Neural progenitor cell (in vitro differentiated cells): ENCODE data around the gene CCDC122. TPM values are rescaled to one million over a fixed set of nuclear protein-coding genes. Genes with fewer than 3 reads are reported as not detected.

Experiments used
- DNase-seq: peaks from one replicate; pipeline ENCODE4 v3.0.0-alpha.2; 2016; ENCODE audit warnings: low spot score
- H2AFZ ChIP-seq: fragments of 200-600 bp; sonication (generic); replicated peaks from 2 replicates; pipeline ENCODE4 v1.6.1; 2016; ENCODE audit warnings: antibody characterized with exemption
- H3F3A ChIP-seq: fragments of 200-600 bp; sonication (generic); 2 replicates; pipeline ENCODE4 v1.6.1; 2016; ENCODE audit warnings: antibody characterized with exemption, low read depth
- H3K27ac ChIP-seq: fragments of 200-600 bp; sonication (generic); 2 replicates; pipeline ENCODE4 v1.5.1; 2016; ENCODE audit warnings: mild to moderate bottlenecking
- H3K27me3 ChIP-seq: fragments of 200-600 bp; sonication (generic); 2 replicates; pipeline ENCODE4 v1.6.1; 2016; ENCODE audit warnings: mild to moderate bottlenecking, moderate library complexity
- H3K36me3 ChIP-seq: fragments of 200-600 bp; sonication (generic); 2 replicates; pipeline ENCODE4 v1.5.1; 2016
- H3K4me1 ChIP-seq: fragments of 200-600 bp; sonication (generic); 2 replicates; pipeline ENCODE4 v1.6.1; 2016; ENCODE audit warnings: mixed run types
- H3K4me2 ChIP-seq: fragments of 200-600 bp; sonication (generic); 2 replicates; pipeline ENCODE4 v1.6.1; 2016
- H3K4me3 ChIP-seq: fragments of 200-600 bp; sonication (generic); 2 replicates; pipeline ENCODE4 v1.5.1; 2016
- H3K79me2 ChIP-seq: fragments of 200-600 bp; sonication (generic); 2 replicates; pipeline ENCODE4 v1.6.1; 2016; ENCODE audit warnings: low read depth
- H3K9ac ChIP-seq: fragments of 200-600 bp; sonication (generic); 2 replicates; pipeline ENCODE4 v1.6.1; 2016
- H3K9me3 ChIP-seq: fragments of 200-600 bp; sonication (generic); 2 replicates; pipeline ENCODE4 v1.5.1; 2016; ENCODE audit warnings: low read depth
- H4K20me1 ChIP-seq: fragments of 200-600 bp; sonication (generic); 2 replicates; pipeline ENCODE4 v1.6.1; 2016; ENCODE audit warnings: low read depth
- H3K27ac Mint-ChIP-seq: 3 replicates; pipeline ENCODE4 v1.8.0; 2021; ENCODE audit warnings: mixed read lengths
- H3K27me3 Mint-ChIP-seq: 2 replicates; pipeline ENCODE4 v1.8.0; 2022; ENCODE audit warnings: low read depth, mild to moderate bottlenecking, inconsistent platforms, moderate library complexity, mixed read lengths; ENCODE audit not compliant: insufficient read depth
- H3K36me3 Mint-ChIP-seq: 3 replicates; pipeline ENCODE4 v1.8.0; 2021; ENCODE audit warnings: mixed read lengths
- H3K4me1 Mint-ChIP-seq: 3 replicates; pipeline ENCODE4 v1.8.0; 2021; ENCODE audit warnings: mixed read lengths
- H3K4me3 Mint-ChIP-seq: 3 replicates; pipeline ENCODE4 v1.8.0; 2021; ENCODE audit warnings: mild to moderate bottlenecking, moderate library complexity, mixed read lengths
- H3K9me3 Mint-ChIP-seq: 3 replicates; pipeline ENCODE4 v1.8.0; 2020; ENCODE audit warnings: mixed read lengths
- EZH2 ChIP-seq: fragments of 200-600 bp; sonication (generic); IDR thresholded peaks from 2 replicates; pipeline ENCODE4 v1.6.1; 2017; ENCODE audit warnings: antibody characterized with exemption, mild to moderate bottlenecking, moderate library complexity
- EZH2phosphoT487 ChIP-seq: fragments of 200-600 bp; sonication (generic); IDR thresholded peaks from 2 replicates; pipeline ENCODE4 v1.6.1; 2017; ENCODE audit warnings: antibody characterized with exemption
- total RNA-seq: library from RNA; depleted of rRNA; stranded (reverse); fragments of >200 nt; gene quantifications from 2 replicates; pipeline ENCODE4 v1.2.3, GENCODE V29; 2015; ENCODE audit warnings: low replicate concordance
- TF ChIP-seq, protein P1 (sequence below): fragments of 200-600 bp; sonication (generic); IDR thresholded peaks from 2 replicates; pipeline ENCODE4 v1.5.1; 2017; ENCODE audit warnings: antibody characterized with exemption, mild to moderate bottlenecking

CCDC122 gene
- total RNA-seq, 1 donor from 2014 or later: 24.4 TPM

DNA sequence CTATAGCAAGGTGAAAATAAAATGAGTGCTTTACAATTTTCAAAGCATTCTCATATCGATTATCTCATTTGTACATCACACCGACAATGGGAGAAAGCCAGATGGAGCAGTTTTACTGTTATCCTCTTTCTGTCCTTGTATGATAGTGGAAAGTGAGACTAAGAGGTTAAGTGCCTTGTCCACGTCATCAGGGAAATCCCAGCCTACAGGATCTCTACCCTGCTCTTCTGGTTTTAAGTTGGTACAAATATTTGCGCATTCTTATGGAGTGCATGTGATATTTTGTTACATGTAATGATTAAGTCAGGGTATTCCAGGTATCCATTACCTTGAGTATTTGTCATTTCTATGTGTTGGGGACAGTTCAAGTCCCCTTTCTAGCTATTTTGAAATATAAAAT is 80.3 kb downstream of the CCDC122 start:
- no peaks in the 10 kb centered on the region for H3K27me3 Mint-ChIP-seq

DNA sequence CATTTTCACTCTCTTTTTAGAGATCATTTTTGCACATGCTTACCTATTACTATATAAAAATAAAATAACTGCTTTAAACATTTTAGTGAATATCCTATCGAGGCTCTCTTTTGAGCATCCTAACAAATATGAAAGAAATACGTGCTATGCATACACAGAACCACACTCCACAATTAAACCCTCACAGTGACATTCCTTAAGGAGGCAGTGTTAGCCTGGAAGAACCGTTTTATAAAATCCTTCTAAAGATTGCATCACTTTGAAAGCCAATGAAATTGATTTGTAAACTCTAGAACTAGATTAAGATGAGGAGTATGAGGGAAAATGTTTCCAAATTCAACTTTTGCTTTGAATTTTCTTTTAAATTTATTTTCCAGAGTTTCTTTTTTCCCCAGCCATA is 81.7 kb downstream of the CCDC122 start:
- no peak overlapping the region for H3K9ac ChIP-seq
- no peaks in the 10 kb centered on the region for H4K20me1 ChIP-seq
- Mint-ChIP-seq H3K9me3 (no peaks in the 10 kb centered on the region), H3K4me3 (no peak overlapping the region), H3K27me3 (no peaks in the 10 kb centered on the region), H3K36me3 (no peaks in the 10 kb centered on the region), H3K4me1 (no peaks in the 10 kb centered on the region), H3K27ac (no peak overlapping the region)
- H3F3A ChIP-seq: no peaks in the 10 kb centered on the region
- H2AFZ ChIP-seq: no peak overlapping the region
- H3K4me2 ChIP-seq: no peak overlapping the region
- no peak for TF ChIP-seq EZH2
- TF ChIP-seq EZH2phosphoT487: no peak
- TF ChIP-seq, protein P1, sequence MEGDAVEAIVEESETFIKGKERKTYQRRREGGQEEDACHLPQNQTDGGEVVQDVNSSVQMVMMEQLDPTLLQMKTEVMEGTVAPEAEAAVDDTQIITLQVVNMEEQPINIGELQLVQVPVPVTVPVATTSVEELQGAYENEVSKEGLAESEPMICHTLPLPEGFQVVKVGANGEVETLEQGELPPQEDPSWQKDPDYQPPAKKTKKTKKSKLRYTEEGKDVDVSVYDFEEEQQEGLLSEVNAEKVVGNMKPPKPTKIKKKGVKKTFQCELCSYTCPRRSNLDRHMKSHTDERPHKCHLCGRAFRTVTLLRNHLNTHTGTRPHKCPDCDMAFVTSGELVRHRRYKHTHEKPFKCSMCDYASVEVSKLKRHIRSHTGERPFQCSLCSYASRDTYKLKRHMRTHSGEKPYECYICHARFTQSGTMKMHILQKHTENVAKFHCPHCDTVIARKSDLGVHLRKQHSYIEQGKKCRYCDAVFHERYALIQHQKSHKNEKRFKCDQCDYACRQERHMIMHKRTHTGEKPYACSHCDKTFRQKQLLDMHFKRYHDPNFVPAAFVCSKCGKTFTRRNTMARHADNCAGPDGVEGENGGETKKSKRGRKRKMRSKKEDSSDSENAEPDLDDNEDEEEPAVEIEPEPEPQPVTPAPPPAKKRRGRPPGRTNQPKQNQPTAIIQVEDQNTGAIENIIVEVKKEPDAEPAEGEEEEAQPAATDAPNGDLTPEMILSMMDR: no peak
- H3K27me3 ChIP-seq: no peaks in the 10 kb centered on the region
- DNase-seq: no peak
- no peaks in the 10 kb centered on the region for H3K4me1 ChIP-seq
- H3K36me3 ChIP-seq: no peaks in the 10 kb centered on the region
- H3K27ac ChIP-seq: no peak overlapping the region
- no peaks in the 10 kb centered on the region for H3K79me2 ChIP-seq
- H3K9me3 ChIP-seq: no peaks in the 10 kb centered on the region
- H3K4me3 ChIP-seq: no peak overlapping the region

More for the DNA sequence above, 80.3 kb downstream of the CCDC122 start:
- Histone ChIP-seq H3K4me3 (no peak overlapping the region), H3K9ac (no peak overlapping the region), H3K4me1 (no peaks in the 10 kb centered on the region), H3K4me2 (no peak overlapping the region), H3K79me2 (no peaks in the 10 kb centered on the region), H3K27me3 (no peaks in the 10 kb centered on the region), H4K20me1 (no peaks in the 10 kb centered on the region), H3K27ac (no peak overlapping the region), H3K36me3 (no peaks in the 10 kb centered on the region), H2AFZ (no peak overlapping the region), H3F3A (no peaks in the 10 kb centered on the region), H3K9me3 (no peaks in the 10 kb centered on the region)
- TF ChIP-seq EZH2phosphoT487 (no peak), EZH2 (no peak)
- TF ChIP-seq, protein P1: no peak
- H3K36me3 Mint-ChIP-seq: no peaks in the 10 kb centered on the region
- no peaks in the 10 kb centered on the region for H3K9me3 Mint-ChIP-seq
- no peak for DNase-seq
- H3K4me1 Mint-ChIP-seq: peaks cover 1% of the 10 kb centered on the region
- no peak overlapping the region for H3K27ac Mint-ChIP-seq
- H3K4me3 Mint-ChIP-seq: no peak overlapping the region

DNA sequence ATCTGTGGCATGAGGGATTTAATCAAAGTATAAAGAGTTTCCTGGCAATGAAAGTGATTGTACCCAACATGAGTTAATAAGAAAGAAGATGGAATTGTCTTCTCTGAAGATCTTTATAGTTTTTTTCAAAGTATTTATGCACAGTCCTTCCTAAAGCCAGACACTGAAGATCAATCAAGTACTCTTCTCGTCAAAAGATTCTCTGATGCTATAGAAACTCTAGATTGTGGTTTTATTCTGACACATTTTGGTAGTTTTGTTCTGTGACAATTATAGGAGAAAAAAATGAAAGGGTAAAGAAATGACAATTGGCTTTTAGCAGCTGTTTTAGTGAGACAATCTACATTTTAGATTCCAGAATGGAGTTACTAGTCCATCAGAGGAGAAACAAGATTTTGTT is 82.4 kb downstream of the CCDC122 start:
- no peak overlapping the region for H3K4me3 Mint-ChIP-seq
- no peaks in the 10 kb centered on the region for H3K27me3 Mint-ChIP-seq
- no peak overlapping the region for H3K9ac ChIP-seq
- H3K4me2 ChIP-seq: no peak overlapping the region
- DNase-seq: no peak
- no peaks in the 10 kb centered on the region for H3K9me3 ChIP-seq
- no peaks in the 10 kb centered on the region for H3K9me3 Mint-ChIP-seq
- no peaks in the 10 kb centered on the region for H4K20me1 ChIP-seq
- no peaks in the 10 kb centered on the region for H3K36me3 Mint-ChIP-seq
- no peak overlapping the region for H3K27ac ChIP-seq
- no peaks in the 10 kb centered on the region for H3F3A ChIP-seq
- TF ChIP-seq, protein P1: no peak
- TF ChIP-seq EZH2 (no peak), EZH2phosphoT487 (no peak)
- H2AFZ ChIP-seq: no peak overlapping the region
- no peaks in the 10 kb centered on the region for H3K4me1 ChIP-seq
- no peaks in the 10 kb centered on the region for H3K79me2 ChIP-seq
- H3K4me3 ChIP-seq: no peak overlapping the region
- H3K36me3 ChIP-seq: no peaks in the 10 kb centered on the region
- H3K4me1 Mint-ChIP-seq: peaks cover under 1% of the 10 kb centered on the region
- H3K27ac Mint-ChIP-seq: no peak overlapping the region
- H3K27me3 ChIP-seq: no peaks in the 10 kb centered on the region

DNA sequence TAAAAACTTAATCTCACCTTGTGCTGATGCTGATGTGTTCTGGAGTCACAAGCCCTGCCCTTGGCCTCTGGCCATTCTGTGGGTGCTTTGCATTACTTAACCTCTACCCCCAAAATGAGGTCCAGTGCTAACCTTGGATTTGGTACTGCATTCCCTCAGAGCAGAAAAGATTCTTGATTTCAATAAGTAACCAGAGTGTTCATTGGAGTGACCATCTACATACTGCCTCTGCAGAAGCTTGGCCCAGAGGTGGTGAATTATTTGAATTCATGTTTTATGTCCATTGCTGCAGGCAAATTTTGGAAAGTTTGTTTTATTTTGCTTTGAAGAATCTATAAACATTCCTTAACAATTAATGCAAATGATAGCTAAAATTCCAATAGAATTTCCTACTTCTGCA is 85.1 kb downstream of the CCDC122 start:
- Histone ChIP-seq H4K20me1 (no peaks in the 10 kb centered on the region), H3K27me3 (no peaks in the 10 kb centered on the region), H3K36me3 (no peaks in the 10 kb centered on the region), H3K9me3 (no peaks in the 10 kb centered on the region), H3K4me3 (no peak overlapping the region), H3K27ac (no peak overlapping the region), H3K9ac (no peak overlapping the region), H2AFZ (no peak overlapping the region), H3K79me2 (no peaks in the 10 kb centered on the region), H3K4me1 (no peaks in the 10 kb centered on the region), H3F3A (no peaks in the 10 kb centered on the region), H3K4me2 (no peak overlapping the region)
- H3K9me3 Mint-ChIP-seq: no peaks in the 10 kb centered on the region
- H3K4me1 Mint-ChIP-seq: peaks cover 3% of the 10 kb centered on the region
- no peak overlapping the region for H3K27ac Mint-ChIP-seq
- no peaks in the 10 kb centered on the region for H3K36me3 Mint-ChIP-seq
- DNase-seq: no peak
- H3K27me3 Mint-ChIP-seq: no peaks in the 10 kb centered on the region
- H3K4me3 Mint-ChIP-seq: no peak overlapping the region
- TF ChIP-seq EZH2 (no peak), EZH2phosphoT487 (no peak)
- TF ChIP-seq, protein P1: no peak
